GM18511 (cell line): ENCODE data around the gene LCAT.
A peak's percentile ranks its signal among the peaks of the same experiment; 100 is the strongest.
"Not testable (repeated sequence)": the region's sequence is repeated elsewhere in the genome, so short reads cannot be mapped to it uniquely, and the experiment has no call there.

ENCODE experiments used
- ATAC-seq: cut with Tn5 transposase; IDR thresholded peaks from one replicate; pipeline ENCODE4 v1.9.1; 2021; ENCODE audit warnings: mild to moderate bottlenecking, moderate library complexity; ENCODE audit not compliant: unreplicated experiment

Gene LCAT

DNA sequence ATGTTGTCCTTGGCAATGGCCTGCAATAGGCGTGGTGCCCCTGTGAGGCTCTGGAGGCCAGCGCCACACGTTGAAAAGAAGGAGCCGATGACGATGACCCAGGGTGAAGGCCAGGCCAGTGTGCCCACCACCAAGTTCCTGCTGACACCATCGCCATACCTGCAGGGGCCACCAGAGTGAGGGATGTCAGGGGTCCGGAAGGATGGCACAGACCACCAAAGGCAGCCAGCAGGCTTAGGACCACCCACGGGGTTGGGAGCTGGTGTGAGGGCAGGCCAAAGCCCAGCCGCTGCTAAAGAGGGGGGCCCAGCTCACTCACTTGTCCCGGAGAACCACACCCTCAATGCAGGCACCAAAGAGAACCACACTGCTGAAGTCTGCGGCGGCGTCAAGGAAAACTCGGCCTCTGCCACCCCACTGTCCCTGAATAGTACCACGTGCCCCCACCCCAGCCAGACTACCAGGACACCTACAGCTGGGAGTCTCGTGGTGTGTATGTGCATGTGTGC is 6.5 kb upstream of the LCAT start:
- ATAC-seq = no peak

DNA sequence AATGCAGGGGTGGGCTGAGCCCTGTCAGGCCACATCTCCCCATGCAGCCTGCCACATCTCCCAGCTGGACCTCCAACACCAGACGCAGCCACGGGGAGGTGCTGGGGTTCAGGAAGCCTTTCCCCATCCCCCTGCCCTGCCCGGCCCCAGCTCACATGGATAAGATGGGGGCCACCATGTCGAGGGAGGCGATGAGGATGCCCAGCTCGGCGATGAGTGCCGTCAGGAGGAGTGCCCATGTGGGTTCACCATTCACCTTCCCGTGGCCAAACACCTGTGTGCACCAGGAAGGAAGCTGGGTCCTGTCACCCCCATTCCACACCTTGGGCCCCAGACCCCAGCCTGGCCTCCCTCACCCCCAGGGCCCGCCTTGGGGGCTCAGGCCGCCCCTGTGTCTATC is 5.7 kb upstream of the LCAT start:
- ATAC-seq = no peak

DNA sequence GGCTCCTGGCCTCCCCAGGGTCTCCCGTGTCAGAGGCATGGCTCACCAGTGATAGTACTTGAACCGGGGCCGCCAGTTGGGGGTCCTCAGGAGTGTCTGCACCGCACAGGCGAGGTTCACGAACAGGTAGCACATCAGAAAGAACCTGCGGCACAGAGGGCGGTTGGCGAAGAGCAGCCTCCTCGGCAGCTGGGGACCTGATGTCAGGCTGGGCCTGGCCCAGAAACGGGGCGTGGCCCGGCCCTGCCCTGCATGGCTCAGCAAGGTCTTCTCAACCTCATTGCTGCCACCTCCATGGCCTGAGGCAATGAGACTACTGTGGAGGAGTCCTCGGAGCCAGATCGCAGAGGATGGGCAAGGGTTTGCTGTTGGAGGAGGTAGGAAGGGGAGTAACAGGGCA is 4.1 kb upstream of the LCAT start:
- no peak for ATAC-seq

DNA sequence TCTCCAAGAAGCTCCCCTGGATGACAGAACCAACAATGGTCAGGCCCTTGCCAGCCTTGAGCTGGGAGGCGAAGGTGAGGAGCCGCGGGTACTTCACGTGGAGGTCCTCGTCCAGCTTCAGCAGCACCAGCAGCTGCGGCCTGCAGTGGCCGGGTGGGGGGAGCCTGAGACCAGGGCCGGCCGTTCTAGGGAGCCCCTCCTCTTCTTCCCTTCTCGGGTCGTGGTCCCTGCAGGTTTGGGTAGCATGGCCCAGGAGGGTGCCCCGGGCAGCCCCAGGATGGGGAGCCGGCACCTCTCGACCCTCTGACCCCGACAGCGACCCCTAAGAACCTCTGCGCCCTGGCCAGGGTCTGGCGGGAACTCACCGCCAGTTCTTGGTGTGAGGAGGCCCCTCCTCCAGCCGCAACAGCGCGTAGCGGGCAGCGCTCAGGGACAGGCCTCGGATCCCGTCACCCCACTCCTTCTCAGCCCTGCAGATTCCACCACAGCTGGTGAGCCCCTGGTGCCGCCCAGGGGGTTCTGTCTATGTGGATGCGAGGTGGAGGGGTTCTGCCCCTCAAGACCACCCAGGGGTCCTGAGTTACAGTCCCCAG is 3.1 kb upstream of the LCAT start:
- ATAC-seq = no peak

DNA sequence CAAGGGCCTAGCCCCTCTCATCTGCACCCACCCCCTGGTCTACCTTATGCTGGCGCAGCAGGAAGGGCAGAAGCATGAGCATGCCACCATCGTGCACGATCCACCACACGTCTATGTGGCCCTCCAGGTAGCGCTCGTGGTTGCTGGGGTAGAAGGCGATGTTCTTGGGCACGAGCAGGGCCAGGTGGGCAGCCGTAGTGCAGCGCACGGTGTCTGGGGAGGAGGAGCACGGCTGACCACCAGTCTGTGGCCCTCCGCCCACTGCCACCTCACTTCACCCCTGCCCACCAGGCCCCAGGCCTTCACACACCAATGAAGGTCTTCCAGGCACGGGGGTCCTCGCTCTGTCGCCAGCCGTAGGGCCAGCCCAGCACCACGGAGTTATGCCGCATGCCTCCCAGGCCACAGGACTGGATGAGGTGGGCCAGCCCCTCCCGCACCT is 2.2 kb upstream of the LCAT start:
- no peak for ATAC-seq

DNA sequence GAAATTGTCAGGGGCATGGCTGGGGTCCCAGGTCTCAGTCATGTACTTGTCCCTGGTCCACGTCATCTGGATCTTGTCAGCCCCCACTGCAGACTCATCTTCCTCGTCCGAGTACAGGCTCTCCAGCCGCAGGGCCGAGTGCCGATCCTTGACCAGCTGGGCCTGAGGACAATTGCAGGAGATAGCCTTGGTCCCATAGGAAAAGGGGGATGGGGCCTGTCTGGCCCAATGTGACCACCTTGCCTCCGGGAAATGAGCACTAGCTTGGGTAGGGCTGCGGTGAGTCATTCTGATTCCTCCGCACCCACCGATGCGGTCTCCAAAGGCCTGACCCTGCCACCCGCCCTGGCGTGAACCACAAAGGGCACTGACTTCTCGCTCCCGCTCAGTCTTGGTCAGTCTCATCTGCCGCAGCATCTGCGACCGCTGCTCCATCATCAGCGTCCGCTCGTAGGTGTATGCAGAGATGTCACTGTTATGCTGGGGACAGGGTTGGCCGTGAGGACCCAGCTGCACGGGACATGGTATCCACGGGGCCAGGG is 1.5 kb upstream of the LCAT start:
- ATAC-seq = no peak

DNA sequence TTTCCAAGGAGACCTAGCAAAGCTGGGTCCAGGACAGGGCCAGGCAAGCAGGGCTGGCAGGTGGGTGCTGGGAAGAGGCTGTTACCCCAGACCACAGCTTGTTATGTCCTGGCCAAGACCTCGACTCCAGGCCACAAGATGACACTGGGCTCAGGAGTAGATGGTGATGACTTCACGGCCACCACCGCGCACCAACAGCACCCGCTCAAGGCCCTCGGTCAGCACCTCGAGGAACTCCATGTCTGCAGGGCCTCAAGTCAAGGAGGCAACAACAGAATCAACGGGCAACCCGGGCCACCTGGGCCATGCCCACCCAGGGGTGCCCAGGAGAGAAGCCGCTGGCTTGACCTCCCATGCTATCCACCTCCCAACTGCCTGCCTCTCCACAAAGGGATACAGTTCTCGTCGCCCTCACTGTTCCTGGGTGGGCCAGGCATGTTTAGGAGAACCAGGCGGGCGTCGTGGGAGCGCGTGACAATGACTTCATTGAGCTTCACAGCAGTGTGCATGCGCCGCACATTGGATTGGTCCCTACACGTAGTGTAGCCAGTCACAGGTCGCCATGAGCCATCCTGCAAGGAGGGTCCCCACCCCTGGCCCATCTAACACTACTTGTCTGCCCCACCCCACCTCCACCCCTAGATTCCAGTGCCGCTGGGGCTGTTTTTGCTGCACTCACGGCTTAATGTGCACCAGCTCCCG is 921 bp upstream of the LCAT start:
- ATAC-seq = no peak

DNA sequence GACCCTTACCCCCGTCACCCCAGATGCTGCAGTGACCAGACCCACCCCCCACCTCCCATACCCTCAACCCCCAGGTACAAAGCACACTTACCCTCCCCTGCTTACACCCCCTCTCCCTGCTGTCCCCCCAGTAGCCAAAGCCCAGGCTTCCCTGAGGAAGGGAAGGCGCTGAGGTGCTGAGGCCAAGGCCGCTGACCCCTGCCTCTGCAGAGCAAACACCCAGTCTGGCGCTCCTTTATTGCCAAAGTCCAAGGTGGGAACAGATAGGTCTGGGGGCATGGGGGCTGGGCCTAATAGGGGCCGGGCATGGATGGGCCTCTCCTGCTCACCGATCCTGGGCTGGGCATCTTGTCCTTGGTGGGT is 683 bp downstream of the LCAT start:
- ATAC-seq = no peak

DNA sequence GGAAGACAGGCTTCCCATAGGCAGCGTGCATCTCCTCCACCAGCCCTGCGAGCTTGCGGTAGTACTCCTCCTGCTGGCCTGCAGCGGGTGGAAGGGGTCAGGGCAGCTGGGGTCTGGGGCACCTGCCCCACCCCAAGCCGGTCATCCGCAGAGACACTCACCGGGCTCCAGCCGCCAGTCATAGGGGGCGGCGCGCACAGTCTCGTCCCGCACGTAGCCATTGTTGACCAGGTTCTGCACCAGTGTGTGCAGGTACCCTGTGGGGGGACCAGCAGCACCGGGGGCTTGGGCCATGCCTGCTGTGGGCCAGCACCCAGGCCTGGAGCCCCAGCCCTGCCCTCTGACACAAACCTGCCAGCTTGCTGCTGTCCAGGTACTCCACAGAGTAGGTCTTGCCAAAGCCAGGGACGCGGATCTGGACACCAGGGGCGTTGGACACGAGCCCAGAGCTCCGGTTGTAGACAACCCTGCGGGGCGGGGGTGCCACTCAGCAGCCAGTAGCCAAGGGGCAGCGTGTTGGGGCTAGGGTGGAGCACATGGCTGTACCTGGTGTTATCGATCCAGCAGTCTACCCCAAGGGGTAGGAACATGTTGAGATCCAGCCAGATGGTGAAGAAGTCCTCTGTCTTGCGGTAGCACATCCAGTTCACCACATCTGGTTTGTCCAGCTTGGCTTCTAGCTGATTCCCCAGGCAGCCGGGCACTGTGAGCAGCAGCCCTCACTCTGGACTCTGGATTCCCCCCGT is 1.2 kb downstream of the LCAT start:
- ATAC-seq = no peak

DNA sequence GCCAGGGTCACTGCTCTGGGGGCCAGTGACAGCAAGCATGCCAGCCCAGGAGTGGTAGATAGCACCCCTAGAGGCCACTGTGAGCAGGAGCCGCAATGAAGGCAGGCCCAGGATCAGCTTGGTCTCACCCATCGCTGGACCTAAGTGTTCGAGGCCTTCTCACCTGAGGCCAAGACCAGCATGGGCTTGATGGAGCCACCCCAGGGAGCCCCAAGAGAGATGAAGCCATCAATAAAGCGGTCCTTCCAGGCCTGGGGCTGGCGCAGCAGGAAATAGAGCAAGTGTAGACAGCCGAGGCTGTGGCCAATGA is 1.8 kb downstream of the LCAT start:
- ATAC-seq = no peak

DNA sequence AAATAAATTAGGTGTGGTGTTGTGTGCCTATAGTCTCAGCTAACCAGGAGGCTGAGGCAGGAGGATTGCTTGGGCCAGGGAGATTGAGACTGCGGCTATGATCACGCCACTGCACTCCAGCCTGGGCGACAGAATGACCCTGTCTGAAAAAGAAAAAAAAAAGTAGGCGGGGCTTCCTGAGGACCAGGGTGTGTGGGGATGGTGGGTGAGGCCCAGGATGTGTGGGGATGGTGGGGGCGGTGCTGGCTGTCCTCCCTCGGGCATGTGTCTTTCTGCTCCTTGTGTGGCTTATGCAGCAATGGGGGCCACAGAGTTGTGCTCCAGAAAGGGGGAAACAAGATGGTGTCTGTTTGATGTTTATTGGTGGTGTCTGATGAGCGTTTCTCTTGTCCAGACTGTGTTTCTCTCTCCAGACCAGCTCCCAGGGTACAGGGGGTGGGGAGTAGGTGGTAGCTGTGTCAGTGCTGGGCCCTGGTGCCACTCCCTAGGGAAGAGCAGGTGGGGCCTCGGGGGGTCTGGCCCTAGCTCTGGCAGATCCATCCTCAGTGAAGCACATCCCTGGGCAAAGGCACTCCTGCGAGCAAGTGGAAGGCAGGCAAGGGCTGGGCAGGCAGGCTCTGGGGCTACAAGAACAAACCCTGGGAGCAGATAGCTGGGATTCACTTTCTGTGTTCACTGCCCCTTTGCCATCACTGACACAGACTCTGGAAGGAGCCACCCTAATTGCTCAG is 2.3 kb downstream of the LCAT start:
- no peak for ATAC-seq

DNA sequence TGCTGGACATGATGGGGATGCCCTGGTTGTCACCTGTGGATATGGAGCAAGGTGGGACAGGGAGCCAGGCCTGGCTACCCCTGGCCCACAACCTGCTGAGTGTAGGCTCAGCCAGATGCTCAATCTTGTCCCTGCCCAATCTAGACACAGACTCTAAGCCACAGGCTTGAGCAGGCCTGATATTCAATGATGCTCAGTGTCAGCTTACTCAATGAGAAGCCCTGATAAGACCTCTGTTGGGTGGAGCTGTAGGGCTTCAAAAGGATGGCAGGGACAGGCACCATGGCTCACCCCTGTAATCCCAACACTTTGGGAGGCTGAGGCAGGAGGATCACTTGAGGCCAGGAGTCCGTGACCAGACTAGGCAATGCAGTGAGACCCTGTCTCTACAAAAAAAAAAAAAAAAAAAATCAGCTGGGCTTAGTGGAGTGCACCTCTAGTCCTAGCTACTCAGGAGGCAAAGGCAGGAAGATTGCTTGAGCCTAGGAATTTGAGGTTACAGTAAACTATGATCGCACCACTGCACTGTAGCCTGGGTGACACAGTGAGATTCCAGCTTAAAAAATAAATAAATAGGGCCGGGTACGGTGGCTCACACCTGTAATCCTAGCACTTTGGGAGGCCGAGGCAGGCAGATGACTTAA is 3.4 kb downstream of the LCAT start:
- ATAC-seq = no peak

DNA sequence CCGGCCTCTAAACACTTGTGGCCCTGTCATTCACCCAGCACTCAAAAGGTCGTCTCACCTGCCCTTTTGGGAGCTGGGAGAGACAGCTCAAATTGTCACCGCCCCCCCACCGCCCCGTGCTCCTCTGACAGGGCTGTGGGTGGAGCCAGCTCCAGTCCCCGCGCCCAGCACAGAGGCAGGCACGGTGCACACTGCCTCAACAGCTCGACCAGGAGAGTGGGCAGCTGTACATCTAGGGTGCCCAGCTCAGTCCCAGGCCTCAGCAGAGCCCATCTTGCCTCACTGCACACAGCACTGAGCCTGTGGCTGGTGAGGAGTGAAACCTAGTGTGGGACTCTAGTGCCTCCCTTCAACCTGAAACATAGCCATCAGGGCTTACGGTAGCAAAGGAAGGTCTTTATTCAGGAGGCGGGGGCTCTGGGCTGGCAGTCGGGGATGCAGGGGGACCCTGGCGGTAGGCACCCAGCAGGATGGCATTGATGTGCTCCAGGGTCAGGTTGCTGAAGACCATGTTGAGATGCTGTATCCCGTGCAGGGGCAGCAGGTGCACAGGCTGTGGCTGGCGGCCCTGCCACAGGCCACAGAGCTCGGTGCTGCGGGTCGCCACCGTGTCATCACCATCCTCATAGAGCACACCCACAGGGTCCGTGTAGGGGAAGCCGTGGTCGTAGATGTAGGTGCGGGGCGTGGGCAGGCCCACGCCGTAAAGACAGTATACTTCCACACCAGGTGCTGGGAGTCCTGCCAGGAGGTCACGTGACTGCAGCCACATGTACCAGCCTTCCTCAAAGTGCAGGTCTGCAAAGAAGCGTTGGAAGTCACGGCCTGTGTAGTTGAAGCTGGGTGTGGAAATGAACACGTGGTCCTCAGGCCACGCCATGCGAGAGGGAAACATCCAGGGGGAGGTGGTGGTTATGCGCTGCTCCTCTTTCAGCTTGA is 4.1 kb downstream of the LCAT start:
- ATAC-seq = no peak

DNA sequence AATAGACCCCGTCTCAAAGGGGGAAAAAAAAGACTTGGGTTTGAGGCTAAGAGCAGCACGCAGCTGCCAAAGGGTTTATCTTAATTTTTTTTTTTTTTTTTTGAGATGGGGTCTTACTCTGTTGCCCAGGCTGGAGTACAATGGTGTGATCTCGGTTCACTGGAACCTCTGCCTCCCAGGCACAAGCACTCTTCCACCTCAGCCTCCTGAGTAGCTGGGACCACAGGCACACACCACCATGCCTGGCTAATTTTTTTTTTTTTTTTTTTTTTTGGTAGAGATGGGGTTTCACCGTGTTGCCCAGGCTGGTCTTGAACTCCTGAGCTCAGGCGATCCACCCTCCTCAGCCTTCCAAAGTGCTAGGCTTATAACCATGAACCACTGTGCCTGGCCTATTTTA is 6.2 kb downstream of the LCAT start:
- not testable (repeated sequence) for ATAC-seq

DNA sequence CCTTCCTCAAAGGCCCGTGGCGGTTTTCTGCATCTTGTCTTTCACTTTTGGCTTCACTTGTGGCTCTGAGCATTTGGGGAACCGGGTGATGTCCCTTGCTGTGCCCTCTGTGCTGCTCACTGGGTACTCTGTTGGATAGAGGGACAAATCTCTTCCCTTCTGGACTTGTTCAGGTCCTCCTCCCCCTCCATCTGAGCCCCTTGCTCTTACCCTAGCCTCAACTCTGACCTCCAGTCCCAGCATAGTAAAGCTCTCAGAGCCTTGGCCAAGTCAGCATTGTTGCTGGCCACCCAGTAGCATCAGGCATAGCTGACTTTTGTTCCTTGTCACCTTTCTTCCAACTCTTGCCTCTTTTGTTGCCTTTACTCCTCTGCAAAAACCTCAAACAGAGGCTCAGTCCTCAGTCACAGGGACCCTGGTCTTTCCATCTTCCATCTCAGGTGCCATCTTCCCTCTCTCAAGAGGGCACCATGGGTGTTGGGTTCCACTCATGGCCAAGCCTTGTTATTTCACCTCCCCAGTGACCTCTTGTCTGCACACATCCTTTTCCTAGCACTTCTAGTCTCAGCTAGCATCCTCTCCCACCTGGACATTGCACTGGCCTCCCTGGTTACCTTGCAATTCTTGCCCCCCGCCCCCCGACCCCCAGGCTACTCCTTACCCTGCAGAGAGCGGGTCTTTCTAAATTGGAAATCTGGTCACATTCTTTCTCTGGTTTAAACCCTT is 6.9 kb downstream of the LCAT start:
- ATAC-seq = peak; percentile 65

DNA sequence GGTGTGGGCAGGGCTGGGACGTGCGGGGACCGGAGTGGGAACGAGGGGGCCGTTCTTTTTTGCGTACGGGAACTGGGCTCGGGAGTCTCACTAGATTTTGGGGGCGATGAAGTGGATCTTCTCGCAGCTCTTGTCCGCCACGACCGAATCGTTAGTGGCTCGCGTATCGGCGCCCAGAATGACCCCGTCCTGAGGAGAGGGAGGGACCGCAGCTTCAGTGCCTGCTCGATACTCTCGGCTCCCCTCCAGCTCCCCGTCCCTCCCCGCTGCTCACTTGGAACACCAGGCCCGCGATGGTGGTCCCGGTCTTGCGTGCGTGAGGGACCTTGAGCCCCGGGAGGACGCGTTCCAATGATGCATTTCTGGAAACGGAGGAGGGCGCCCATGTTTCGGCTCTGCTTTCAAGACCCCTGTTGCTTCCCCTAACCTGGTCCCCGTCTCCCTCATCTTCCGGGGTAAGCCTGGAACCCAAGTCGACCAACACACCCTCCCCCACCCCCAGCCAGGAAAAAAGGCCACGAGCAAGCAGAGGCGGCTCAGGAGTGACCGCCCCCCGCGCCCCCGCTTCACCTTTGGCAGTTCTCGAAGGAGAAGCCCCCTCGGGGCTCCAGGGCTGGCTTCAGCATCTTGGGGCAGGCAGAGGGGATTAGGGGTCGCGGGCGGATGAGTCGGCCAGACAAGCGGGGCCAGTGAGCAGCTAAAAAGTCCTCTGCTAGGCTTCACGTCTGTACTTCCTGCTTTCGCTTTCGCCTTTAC is 7.6 kb downstream of the LCAT start, which contains the start of gene PSMB10:
TSS of gene PSMB10 (minus strand) at position 727 of the 756 bp plus-strand sequence. CDS start at position 626, 101 bp downstream.
- ATAC-seq = peak; percentile 7

DNA sequence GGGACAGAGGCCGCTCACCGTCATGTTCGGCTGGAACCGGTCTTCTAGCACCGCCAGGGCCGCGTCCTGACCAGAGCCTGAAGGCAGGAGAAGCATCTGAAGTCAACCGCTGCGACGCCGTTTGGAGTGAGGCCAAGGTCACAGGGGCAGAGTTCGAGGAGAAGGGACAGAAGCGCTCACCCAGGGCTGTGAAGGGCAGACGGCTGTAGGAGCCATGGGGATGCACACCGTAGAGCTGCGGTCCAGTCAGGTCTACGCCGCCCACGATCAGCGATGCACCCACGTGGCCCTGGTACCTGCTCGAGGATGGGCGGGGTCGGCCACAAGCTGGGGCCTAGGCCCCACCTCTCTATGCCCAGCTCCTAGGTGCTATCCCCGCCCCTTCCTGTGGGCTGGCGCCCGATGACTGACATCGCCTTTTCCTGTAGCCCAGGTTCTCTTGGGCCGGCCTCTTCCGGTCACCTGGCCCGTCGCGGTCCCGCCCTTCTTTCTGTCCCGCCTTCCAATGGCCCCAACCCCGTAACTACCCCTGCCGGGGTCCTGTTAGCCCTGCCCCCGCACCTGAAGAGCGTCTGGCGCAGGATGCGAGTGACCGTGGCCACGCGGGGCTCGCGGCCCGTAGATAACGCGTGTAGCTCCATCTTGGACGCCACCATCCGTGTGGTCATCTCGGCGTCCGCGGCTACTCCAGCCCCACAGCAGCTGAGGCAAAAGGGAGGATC is 8.4 kb downstream of the LCAT start:
- ATAC-seq = peak; percentile 91

DNA sequence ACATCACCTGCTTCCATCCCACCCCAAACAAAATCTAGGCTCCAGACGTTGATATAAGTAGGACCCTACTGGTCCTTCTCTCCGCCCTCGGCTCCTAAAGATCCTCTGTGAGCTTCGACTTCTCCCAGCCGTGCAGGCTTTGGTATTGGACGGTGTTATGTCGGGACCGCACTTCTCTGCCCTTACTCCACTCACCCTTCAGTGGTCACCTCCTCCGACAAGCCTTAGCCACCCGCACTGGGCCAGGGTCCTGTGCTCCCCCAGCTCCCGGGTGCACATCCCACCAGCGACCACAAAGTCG is 8.9 kb downstream of the LCAT start:
- ATAC-seq = no peak
